ENCODE results near the gene SMCO3. TPM values are rescaled to one million over a fixed set of nuclear protein-coding genes. Genes with fewer than 3 reads are reported as not detected.

Gene SMCO3
- total RNA-seq, 4 donors from 2014 or later: 0.75 TPM; not detected in 3

DNA sequence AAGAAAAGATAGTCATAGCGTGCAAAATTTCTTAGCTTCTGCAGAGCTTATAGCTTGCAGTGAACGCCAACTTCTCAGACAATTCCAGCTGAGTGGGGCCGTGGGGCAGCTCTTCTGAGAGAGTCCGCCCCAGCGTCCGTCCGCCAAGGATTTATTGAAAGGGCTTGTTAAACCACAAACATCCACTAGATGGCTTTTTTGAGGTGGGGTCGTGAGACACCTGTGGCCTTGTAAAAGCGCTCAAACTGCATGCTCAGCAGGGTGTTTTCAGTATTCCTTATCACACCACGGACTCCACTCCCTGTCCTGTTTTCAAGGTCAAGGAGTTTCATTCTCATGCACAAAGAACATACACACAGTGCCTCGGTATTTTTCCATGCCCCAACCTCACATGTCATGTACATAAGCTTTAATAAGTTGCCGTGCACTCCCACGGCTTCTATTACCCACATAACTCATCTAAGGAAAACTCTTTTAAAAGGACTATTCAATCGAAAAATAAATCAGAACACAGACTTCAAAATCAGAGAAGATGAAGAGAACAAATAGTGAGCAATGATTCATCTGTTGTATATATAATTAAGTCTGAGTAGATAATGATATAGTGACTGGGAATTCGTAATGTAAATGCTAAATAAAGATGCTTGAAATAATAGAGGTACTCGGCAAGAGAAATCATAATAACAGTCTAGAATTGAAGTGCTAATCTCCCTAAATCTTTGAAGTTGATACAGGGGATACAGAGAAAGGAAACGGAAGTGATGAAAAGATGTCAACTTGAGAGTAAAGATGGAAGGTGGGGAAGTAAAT, 57.4 kb downstream of the SMCO3 start:
- no peak for TF ChIP-seq CTCF (IDR thresholded peaks at IDR 0.05; ENCODE audit: low read depth)

Other genes starting within 250 kb of the SMCO3 start
- gene PLBD1, start 246.3 kb downstream of the SMCO3 start, total RNA-seq: 10 to 100 TPM; 16.2 to 63.9 (median 21.7) TPM
- gene GUCY2C, start 117.6 kb downstream of the SMCO3 start, total RNA-seq: under 1 TPM in 1 of 4 donors, not detected in 3; 0.17 TPM
- 10 to 100 TPM; 13.3 to 29.2 (median 20.6) TPM for gene WBP11, start 10.7 kb downstream of the SMCO3 start, total RNA-seq
- 1 to 10 TPM in 3 of 4 donors, under 1 TPM in 1; 0.34 to 2.0 (median 1.4) TPM for gene C12orf60, start 10.5 kb downstream of the SMCO3 start, total RNA-seq
- gene ART4, start 29.3 kb upstream of the SMCO3 start, total RNA-seq: 1 to 10 TPM in 1 of 4 donors, under 1 TPM in 3; 0.33 to 1.9 (median 0.61) TPM
- gene MGP, start 71.7 kb upstream of the SMCO3 start, total RNA-seq: 100 to 1,000 TPM; 192 to 366 (median 221) TPM
- gene ERP27, start 124.4 kb upstream of the SMCO3 start, total RNA-seq: under 1 TPM in 2 of 4 donors, not detected in 2; 0.85 to 0.94 TPM
- 100 to 1,000 TPM in 3 of 4 donors, 10 to 100 TPM in 1; 96.1 to 255 (median 151) TPM for gene ARHGDIB, start 147.4 kb upstream of the SMCO3 start, total RNA-seq
- gene PDE6H, start 158.9 kb upstream of the SMCO3 start, total RNA-seq: not detected